Measurements from ENCODE around the gene GRK7. TPM values are rescaled to one million over a fixed set of nuclear protein-coding genes. Genes with fewer than 3 reads are reported as not detected.

The GRK7 gene
- total and polyA plus RNA-seq, 11 donors, result 0.06 to 0.13 TPM; not detected in 9

GRCh38 chr3:141728355-141728892 lies 34.8 kb upstream of the GRK7 start:
- H3K4me3 ChIP-seq, result no peak overlapping the region
- H3K9me3 ChIP-seq, result no peaks in the 10 kb centered on the region
- 73 to 87% (median 82%) methylated on average over 5 of the region's 5 CpGs for WGBS, 4 donors
- TF ChIP-seq POLR2A (IDR thresholded peaks at IDR 0.05) (no peak), CTCF (IDR thresholded peaks at IDR 0.05) (no peak)
- H3K36me3 ChIP-seq, result no peaks in the 10 kb centered on the region
- no peak for ATAC-seq
- H3K27me3 ChIP-seq, result no peaks in the 10 kb centered on the region
- no peak for DNase-seq
- intact Hi-C loops (cut with DNase I), result loop anchor here in 1 of 10 donors (10.0 kb wide), 1 partner anchor 154 kb away; no protein-coding TSS in a partner anchor
- H3K27ac ChIP-seq, result no peak overlapping the region
- no peaks in the 10 kb centered on the region for H3K4me1 ChIP-seq

- H3K9me3 ChIP-seq, result no peaks in the 10 kb centered on the region
- WGBS, 4 donors, result 78 to 92% (median 88%) methylated on average over 4 of the region's 4 CpGs
- no peaks in the 10 kb centered on the region for H3K36me3 ChIP-seq
- H3K27ac ChIP-seq, result no peak overlapping the region
- intact Hi-C loops (cut with DNase I), result loop anchor here in 1 of 10 donors (10.0 kb wide), 1 partner anchor 154 kb away; no protein-coding TSS in a partner anchor
- ATAC-seq, result no peak
- no peaks in the 10 kb centered on the region for H3K27me3 ChIP-seq
- DNase-seq, result no peak
- no peak for TF ChIP-seq POLR2A (IDR thresholded peaks at IDR 0.05)
- no peak for TF ChIP-seq CTCF (IDR thresholded peaks at IDR 0.05)
- H3K4me3 ChIP-seq, result no peak overlapping the region
- H3K4me1 ChIP-seq, result no peaks in the 10 kb centered on the region
Observed at GRCh38 chr3:141729240-141729639, 34.0 kb upstream of the GRK7 start.

- no peaks in the 10 kb centered on the region for H3K36me3 ChIP-seq
- DNase-seq (no peak), ATAC-seq (no peak)
- no peak for TF ChIP-seq CTCF (IDR thresholded peaks at IDR 0.05)
- TF ChIP-seq POLR2A (IDR thresholded peaks at IDR 0.05), result no peak
- no peak overlapping the region for H3K4me3 ChIP-seq
- H3K27ac ChIP-seq, result no peak overlapping the region
- intact Hi-C loops (cut with DNase I), result loop anchor here in 9 of 10 donors (5.0 to 10.0 kb wide), 11 partner anchors 62 to 540 kb away; partner anchors contain the start of gene ATP1B3 (in 1 of the 9)
- H3K9me3 ChIP-seq, result no peaks in the 10 kb centered on the region
- H3K27me3 ChIP-seq, result no peaks in the 10 kb centered on the region
- peaks cover 0 to 17% (median 10%) of the 10 kb centered on the region in 12 donors for H3K4me1 ChIP-seq
Observed at GRCh38 chr3:141735176-141735575, 28.0 kb upstream of the GRK7 start.

GRCh38 chr3:141735770-141736465 lies 27.3 kb upstream of the GRK7 start:
- DNase-seq (no peak), ATAC-seq (no peak)
- no peak overlapping the region for H3K4me3 ChIP-seq
- no peaks in the 10 kb centered on the region for H3K9me3 ChIP-seq
- TF ChIP-seq POLR2A (IDR thresholded peaks at IDR 0.05), result no peak
- TF ChIP-seq CTCF (IDR thresholded peaks at IDR 0.05), result no peak
- intact Hi-C loops (cut with DNase I), result loop anchor here in 9 of 10 donors (2.0 to 10.0 kb wide), 12 partner anchors 49 to 539 kb away; partner anchors contain the start of gene ATP1B3 (in 1 of the 9)
- no peaks in the 10 kb centered on the region for H3K36me3 ChIP-seq
- no peaks in the 10 kb centered on the region for H3K27me3 ChIP-seq
- 86 to 90% (median 87%) methylated on average over 7 of the region's 7 CpGs for WGBS, 4 donors
- H3K4me1 ChIP-seq, result peaks cover 0 to 25% (median 17%) of the 10 kb centered on the region in 12 donors
- no peak overlapping the region for H3K27ac ChIP-seq
